Measurements from ENCODE around the gene RALGAPA1. TPM values are rescaled to one million over a fixed set of nuclear protein-coding genes. Genes with fewer than 3 reads are reported as not detected.
A peak's percentile ranks its signal among the peaks of the same experiment; 100 is the strongest.

RALGAPA1 gene
- 14.3 and 19.5 TPM in 2 replicates for total RNA-seq

DNA sequence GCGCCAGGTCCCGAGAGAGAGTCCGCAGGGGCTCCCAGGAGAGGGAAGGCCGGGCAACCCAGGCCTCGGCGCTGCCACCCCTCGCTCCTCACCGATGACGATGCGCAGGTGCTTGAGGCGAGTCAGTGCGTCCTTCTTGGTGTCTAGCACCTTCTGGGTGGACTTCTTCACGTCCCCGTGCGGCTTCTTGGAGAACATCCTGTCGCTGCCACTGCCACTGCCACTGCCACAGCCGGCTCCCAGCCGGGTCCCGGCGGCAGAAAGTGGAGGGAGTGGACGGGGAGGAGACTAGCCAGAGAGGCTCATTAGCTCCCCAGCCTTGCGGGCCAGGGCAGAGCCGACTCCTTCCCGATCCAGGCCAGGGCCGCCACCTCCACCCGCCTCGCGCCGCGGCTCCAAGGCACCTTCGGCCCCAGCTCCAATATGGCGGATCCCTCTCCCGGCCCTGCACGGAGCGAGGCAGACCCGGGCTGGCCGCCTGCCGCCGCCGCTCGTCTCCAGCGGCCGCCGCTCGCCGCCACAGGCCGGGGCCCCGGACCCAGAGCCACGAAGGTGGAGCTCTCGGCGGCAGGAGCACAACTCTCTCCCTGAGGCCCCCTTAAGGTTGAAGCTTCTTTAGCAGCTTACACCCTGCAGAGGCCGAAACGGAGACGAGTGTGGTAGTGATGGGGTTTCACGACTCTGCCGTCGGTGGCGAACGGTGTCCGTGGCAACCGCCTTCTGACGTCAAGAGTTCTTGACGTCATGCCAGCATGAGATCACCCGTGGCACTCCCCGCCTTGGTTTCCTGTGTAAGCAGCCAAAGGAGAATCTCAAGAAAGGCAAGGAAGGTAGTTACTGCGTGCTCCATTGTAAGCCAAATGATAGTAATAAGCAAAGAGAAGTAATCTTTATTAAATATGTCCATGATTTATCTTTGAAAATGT lies at the start of gene RALGAPA1:
Gene RALGAPA1 (minus strand): TSS at position 658 of the 926 bp plus-strand sequence. CDS start 460 bp downstream, at position 198.
- peak; percentile 84 for DNase-seq (ENCODE audit: low read depth)
- TF ChIP-seq, protein P1, sequence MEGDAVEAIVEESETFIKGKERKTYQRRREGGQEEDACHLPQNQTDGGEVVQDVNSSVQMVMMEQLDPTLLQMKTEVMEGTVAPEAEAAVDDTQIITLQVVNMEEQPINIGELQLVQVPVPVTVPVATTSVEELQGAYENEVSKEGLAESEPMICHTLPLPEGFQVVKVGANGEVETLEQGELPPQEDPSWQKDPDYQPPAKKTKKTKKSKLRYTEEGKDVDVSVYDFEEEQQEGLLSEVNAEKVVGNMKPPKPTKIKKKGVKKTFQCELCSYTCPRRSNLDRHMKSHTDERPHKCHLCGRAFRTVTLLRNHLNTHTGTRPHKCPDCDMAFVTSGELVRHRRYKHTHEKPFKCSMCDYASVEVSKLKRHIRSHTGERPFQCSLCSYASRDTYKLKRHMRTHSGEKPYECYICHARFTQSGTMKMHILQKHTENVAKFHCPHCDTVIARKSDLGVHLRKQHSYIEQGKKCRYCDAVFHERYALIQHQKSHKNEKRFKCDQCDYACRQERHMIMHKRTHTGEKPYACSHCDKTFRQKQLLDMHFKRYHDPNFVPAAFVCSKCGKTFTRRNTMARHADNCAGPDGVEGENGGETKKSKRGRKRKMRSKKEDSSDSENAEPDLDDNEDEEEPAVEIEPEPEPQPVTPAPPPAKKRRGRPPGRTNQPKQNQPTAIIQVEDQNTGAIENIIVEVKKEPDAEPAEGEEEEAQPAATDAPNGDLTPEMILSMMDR (conservative IDR thresholded peaks at IDR 0.05; ENCODE audit: low read depth, low read length) = peak; percentile 33
- H3K4me3 ChIP-seq (ENCODE audit: low read depth, low read length) = peak within 1 kb of the TSS; percentile 89

DNA sequence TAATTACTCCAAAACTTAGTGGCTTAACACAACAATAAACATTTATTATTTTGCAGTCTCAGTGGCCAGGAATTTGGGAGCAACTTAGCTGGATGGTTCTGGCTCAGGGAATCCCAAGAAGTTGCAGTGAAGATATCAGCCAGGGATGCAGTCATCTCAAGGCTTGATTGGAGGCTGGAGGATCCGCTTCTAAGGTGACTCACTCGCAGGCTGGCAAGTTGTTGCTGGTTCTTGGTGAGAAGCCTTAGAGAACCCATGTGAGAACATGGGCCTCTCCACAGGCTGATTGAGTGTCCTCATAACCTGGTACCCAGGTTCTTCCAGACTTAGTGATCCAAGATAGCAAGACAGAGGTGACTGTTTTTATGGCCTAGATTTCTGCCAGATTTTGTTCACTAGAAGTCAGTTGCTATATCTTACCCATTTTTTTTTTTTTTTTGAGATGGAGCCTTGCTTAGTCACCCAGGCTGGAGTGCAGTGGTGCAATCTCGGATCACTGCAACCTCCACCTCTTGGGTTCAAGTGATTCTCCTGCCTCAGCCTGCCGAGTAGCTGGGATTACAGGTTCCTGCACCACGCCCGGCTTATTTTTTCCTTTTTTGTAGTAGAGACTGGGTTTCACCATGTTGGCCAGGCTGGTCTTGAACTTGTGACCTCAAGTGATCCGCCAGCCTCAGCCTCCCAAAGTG lies 49.6 kb upstream of the RALGAPA1 start:
- no peak for DNase-seq (ENCODE audit: low read depth)
- TF ChIP-seq, protein P1 (conservative IDR thresholded peaks at IDR 0.05; ENCODE audit: low read depth, low read length) = no peak
- no peak overlapping the region for H3K4me3 ChIP-seq (ENCODE audit: low read depth, low read length)

GRCh38 chr14:35855876-35856481 lies 46.9 kb upstream of the RALGAPA1 start:
- no peak for DNase-seq (ENCODE audit: low read depth)
- H3K4me3 ChIP-seq (ENCODE audit: low read depth, low read length) = no peak overlapping the region
- TF ChIP-seq, protein P1 (conservative IDR thresholded peaks at IDR 0.05; ENCODE audit: low read depth, low read length) = no peak

DNA sequence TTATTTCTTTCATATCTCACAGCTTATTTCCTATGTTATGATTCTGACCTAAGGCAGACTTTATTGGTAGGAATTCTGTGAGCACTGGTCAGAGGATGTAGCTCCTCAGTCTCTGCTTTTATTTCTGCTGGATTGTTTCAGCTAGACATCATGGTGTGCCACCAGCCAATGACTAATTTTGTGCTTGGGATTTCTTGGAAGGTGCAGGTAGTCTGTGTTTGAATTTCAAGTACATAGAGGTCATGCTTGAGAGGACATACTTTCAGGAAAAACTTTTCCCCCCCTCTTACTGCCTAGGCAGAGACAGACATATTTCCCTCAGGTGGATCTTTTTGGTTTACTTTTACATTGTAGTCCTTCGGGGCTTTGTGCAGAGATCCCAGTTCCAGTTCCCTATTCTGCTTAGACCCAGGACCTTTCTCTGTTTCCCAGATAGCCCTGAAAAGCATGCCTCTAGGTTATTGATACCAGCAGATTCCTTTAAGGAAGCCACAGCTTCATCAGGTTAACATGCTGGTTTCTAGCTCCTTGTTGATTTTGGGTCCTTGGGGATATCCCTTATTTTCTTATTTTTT lies 45.7 kb upstream of the RALGAPA1 start:
- DNase-seq (ENCODE audit: low read depth) = no peak
- TF ChIP-seq, protein P1 (conservative IDR thresholded peaks at IDR 0.05; ENCODE audit: low read depth, low read length) = no peak
- no peak overlapping the region for H3K4me3 ChIP-seq (ENCODE audit: low read depth, low read length)

- H3K4me3 ChIP-seq (ENCODE audit: low read depth, low read length) = no peak overlapping the region
- DNase-seq (ENCODE audit: low read depth) = no peak
- TF ChIP-seq, protein P1 (conservative IDR thresholded peaks at IDR 0.05; ENCODE audit: low read depth, low read length) = no peak
Observed at GRCh38 chr14:35853225-35853624, 44.1 kb upstream of the RALGAPA1 start.

DNA sequence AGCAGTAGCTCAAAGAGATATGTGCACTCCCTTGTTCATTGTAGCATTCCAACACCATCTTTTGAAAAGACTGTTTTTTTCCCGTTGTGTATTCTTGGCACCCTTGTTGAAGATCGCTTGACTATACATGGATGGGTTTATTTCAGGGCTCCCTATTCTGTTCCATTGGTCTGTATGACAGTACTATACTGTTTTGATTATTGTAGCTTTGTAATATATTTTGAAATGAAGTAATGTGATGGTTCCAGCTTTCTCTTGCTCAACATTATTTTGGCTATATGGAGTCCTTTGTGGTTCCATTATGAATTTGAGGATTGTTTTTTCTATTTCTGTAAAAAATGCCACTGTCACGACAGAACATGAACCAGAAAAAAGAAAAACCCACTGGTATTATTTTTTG lies 42.7 kb upstream of the RALGAPA1 start:
- TF ChIP-seq, protein P1 (conservative IDR thresholded peaks at IDR 0.05; ENCODE audit: low read depth, low read length) = no peak
- no peak for DNase-seq (ENCODE audit: low read depth)
- H3K4me3 ChIP-seq (ENCODE audit: low read depth, low read length) = no peak overlapping the region
